Heart left ventricle (tissue), 16 donors: Measurements from ENCODE around the gene PTK6. TPM values are rescaled to one million over a fixed set of nuclear protein-coding genes. Genes with fewer than 3 reads are reported as not detected.
A peak's percentile ranks its signal among the peaks of the same experiment; 100 is the strongest.

Experiments used
- ATAC-seq, 4 donors: fragments of 200-7000 bp; cut with Tn5 transposase; one replicate each; pipeline ENCODE4 v1.9.1; 2020 to 2022; ENCODE audit warnings: moderate library complexity in 4 of 4, mild to moderate bottlenecking in 3 of 4, moderate number of reproducible peaks in 1 of 4
- DNase-seq, 5 donors: peaks; one replicate each; pipeline ENCODE4 v3.0.0-alpha.2; 2020
- H3K27ac ChIP-seq, 12 donors: fragments of 200-600 bp; sonication (generic) in 4 of 12; one replicate each; pipeline versions ENCODE4 v1.5.0 to v1.8.0; 2016 to 2022; ENCODE audit warnings: mild to moderate bottlenecking in 2 of 12
- H3K27me3 ChIP-seq, 9 donors: fragments of 200-600 bp; sonication (generic) in 2 of 9; one replicate each; pipeline versions ENCODE4 v1.5.1 to v1.8.0; 2016 to 2022; ENCODE audit warnings: mild to moderate bottlenecking in 3 of 9
- H3K36me3 ChIP-seq, 9 donors: fragments of 200-600 bp; sonication (generic) in 2 of 9; one replicate each; pipeline versions ENCODE4 v1.5.0 to v1.8.0; 2018 to 2022; ENCODE audit warnings: mild to moderate bottlenecking in 2 of 9
- H3K4me1 ChIP-seq, 12 donors: fragments of 200-600 bp; sonication (generic) in 4 of 12; one replicate each; pipeline versions ENCODE4 v1.5.0 to v1.8.0; 2016 to 2022; ENCODE audit warnings: mild to moderate bottlenecking in 3 of 12
- H3K4me3 ChIP-seq, 12 donors: fragments of 200-600 bp; sonication (generic) in 4 of 12; one replicate each; pipeline versions ENCODE4 v1.5.0 to v1.8.0; 2017 to 2022; ENCODE audit warnings: mild to moderate bottlenecking in 9 of 12, moderate library complexity in 4 of 12
- H3K9me3 ChIP-seq, 12 donors: fragments of 200-600 bp; sonication (generic) in 4 of 12; one replicate each; pipeline versions ENCODE4 v1.5.0 to v1.8.0; 2016 to 2022; ENCODE audit warnings: mild to moderate bottlenecking in 1 of 12
- CTCF ChIP-seq, 12 donors: fragments of 200-600 bp; sonication (generic) in 4 of 12; IDR thresholded peaks; one replicate each; pipeline versions ENCODE4 v1.5.0 to v1.8.0; 2018 to 2022; ENCODE audit warnings: antibody characterized with exemption in 12 of 12, mild to moderate bottlenecking in 5 of 12
- POLR2A ChIP-seq, 2 donors: fragments of 450-650 bp; IDR thresholded peaks; one replicate each; pipeline ENCODE4 v1.6.1; 2017; ENCODE audit warnings: antibody characterized with exemption in 2 of 2, mild to moderate bottlenecking in 2 of 2, moderate library complexity in 2 of 2
- WGBS, 4 donors: extraction: QIAGEN DNeasy Blood & Tissue Kit in 2 of 4; methylation state at CpG; one replicate each; pipeline versions ENCODE4 v1.1.5 to v1.1.7; 2013 to 2018; 5-methylcytosine and 5-hydroxymethylcytosine counted together
- intact Hi-C, 10 donors: fragments of 100-400 bp; cut with DNase I; formaldehyde crosslinking; loops; one replicate each; pipeline versions ENCODE4 v1.11.1 to v1.14.2; 2022
- polyA plus RNA-seq, 2 donors: library from polyadenylated mRNA; stranded (reverse); fragments of 200-250 nt; gene quantifications; one replicate each; pipeline ENCODE4 v1.2.3, GENCODE V29; 2013
- total RNA-seq, 9 donors: library from RNA; depleted of rRNA in 2 of 9; stranded (reverse); fragments of >200 nt in 2 of 9; fragmentation: NEBNext Ultra II Directional in 3 of 9; extraction: Animal tissue kit (Norgen Biotek cat#: 25700) in 3 of 9; gene quantifications; one replicate each; pipeline versions ENCODE4 v1.1.0 to v1.2.4, GENCODE V29; 2016 to 2023
- donor health status: ischemic (EF 13 %, LVEDD 7.1; RV severe dilation, severe dysfunction).
- donor health status: healthy with polysubstance abuse.
- donor health status: DM: no; HTN: yes; CAD: no.
- donor health status: DM: no; HTN: no; CAD: no.
- donor health status: ischemic (EF 25% LVEDD 6.9; RV normal size, moderate dysfunction).
- donor health status: ischemic (EF 25% LVEDD 5.7; RV mildly dilated, moderate dysfunction).
- donor health status: healthy.
- donor health status: DM: yes; HTN: yes; CAD: no.
- donor health status: ischemic (EF 35%, LVEDD 5.7; RV mildly dilated, moderate dysfunction).
- donor health status: nonischemic (EF 11% LVEDD 7.7; RV severe dilation, severe dysfunction).
- donor health status: DM: yes; HTN: yes; CAD: no.
- donor health status: PGD.
- donor health status: ischemic (EF 29% LVEDD 5.4; RV normal size, mild dysfunction).
- donor health status: nonischemic (EF 23%, LVEDD 6.1; RV moderate dilation, normal function).

The PTK6 gene
- total and polyA plus RNA-seq, 11 donors: 0.04 to 0.29 (median 0.12) TPM; not detected in 7

- Histone ChIP-seq H3K4me3 (no peak overlapping the region), H3K27ac (no peak overlapping the region), H3K27me3 (peaks cover 9 to 48% (median 17%) of the 10 kb centered on the region in 9 donors), H3K9me3 (no peaks in the 10 kb centered on the region), H3K36me3 (peaks cover 0 to 39% (median 13%) of the 10 kb centered on the region in 9 donors), H3K4me1 (peaks cover 0 to 48% (median 7%) of the 10 kb centered on the region in 12 donors)
- 30 to 43% (median 41%) methylated on average over 19 to 39 of the region's 40 CpGs; no CpG with 5 or more reads in 1 of the 4 donors for WGBS, 4 donors
- ATAC-seq: no peak
- peak in 1 of 5 donors; percentile 60 for DNase-seq
- intact Hi-C loops: no loop called here
- no peak for TF ChIP-seq POLR2A (IDR thresholded peaks at IDR 0.05)
- no peak for TF ChIP-seq CTCF (IDR thresholded peaks at IDR 0.05)
Measured at GRCh38 chr20:63487781-63488241, 49.4 kb downstream of the PTK6 start.

GRCh38 chr20:63487116-63487764, 49.9 kb downstream of the PTK6 start:
- Histone ChIP-seq H3K36me3 (peaks cover 0 to 38% (median 13%) of the 10 kb centered on the region in 9 donors), H3K4me3 (no peak overlapping the region), H3K4me1 (peaks cover 0 to 53% (median 7%) of the 10 kb centered on the region in 12 donors), H3K9me3 (no peaks in the 10 kb centered on the region), H3K27ac (no peak overlapping the region), H3K27me3 (peaks cover 9 to 48% (median 18%) of the 10 kb centered on the region in 9 donors)
- ATAC-seq (no peak), DNase-seq (peak in 1 of 5 donors; percentile 63)
- WGBS, 4 donors: 65 to 73% (median 67%) methylated on average over 10 to 14 of the region's 14 CpGs
- TF ChIP-seq POLR2A (IDR thresholded peaks at IDR 0.05) (no peak), CTCF (IDR thresholded peaks at IDR 0.05) (no peak)
- intact Hi-C loops: no loop called here

GRCh38 chr20:63486300-63486855, 50.8 kb downstream of the PTK6 start:
- Histone ChIP-seq H3K36me3 (peaks cover 0 to 35% (median 13%) of the 10 kb centered on the region in 9 donors), H3K27ac (no peak overlapping the region), H3K9me3 (no peaks in the 10 kb centered on the region), H3K27me3 (peaks cover 9 to 48% (median 18%) of the 10 kb centered on the region in 9 donors), H3K4me1 (peaks cover 0 to 54% (median 6%) of the 10 kb centered on the region in 12 donors), H3K4me3 (no peak overlapping the region)
- ATAC-seq (peak in 1 of 4 donors; percentile 0), DNase-seq (no peak)
- 85 to 92% (median 90%) methylated on average over 12 to 17 of the region's 17 CpGs for WGBS, 4 donors
- TF ChIP-seq POLR2A (IDR thresholded peaks at IDR 0.05): no peak
- no peak for TF ChIP-seq CTCF (IDR thresholded peaks at IDR 0.05)
- intact Hi-C loops: no loop called here

- DNase-seq: no peak
- ATAC-seq: peak in 3 of 4 donors; percentile 0 to 6 (median 2)
- Histone ChIP-seq H3K27ac (peak overlapping the region in 2 of 12 donors; percentile 12 to 66), H3K27me3 (peaks cover 10 to 46% (median 16%) of the 10 kb centered on the region in 9 donors), H3K4me3 (no peak overlapping the region), H3K4me1 (peaks cover 0 to 42% (median 6%) of the 10 kb centered on the region in 12 donors), H3K9me3 (no peaks in the 10 kb centered on the region), H3K36me3 (peaks cover 0 to 23% (median 12%) of the 10 kb centered on the region in 9 donors)
- TF ChIP-seq POLR2A (IDR thresholded peaks at IDR 0.05): no peak
- no peak for TF ChIP-seq CTCF (IDR thresholded peaks at IDR 0.05)
- whole genome bisulfite sequencing, 4 donors: 36 to 55% (median 51%) methylated on average over 9 to 18 of the region's 18 CpGs
- intact Hi-C loops: no loop called here
Measured at GRCh38 chr20:63484651-63485403, 52.3 kb downstream of the PTK6 start.
